Hematopoietic multipotent progenitor cell treated with erythropoietin and hydrocortisone succinate and interleukin-3 and kit ligand, for 17 days (in vitro differentiated cells): ENCODE data around the gene TMEM229B.

Source experiments
- DNase-seq: peaks from one replicate; pipeline ENCODE4 v3.0.0-alpha.2; 2015; ENCODE audit warnings: low spot score

Gene TMEM229B

GRCh38 chr14:67485501-67486095 lies 2.9 kb downstream of the TMEM229B start:
- DNase-seq, result no peak

- DNase-seq, result no peak
Measured at GRCh38 chr14:67483579-67484285, 4.8 kb downstream of the TMEM229B start.

- DNase-seq, result no peak
Measured at GRCh38 chr14:67482231-67483164, 6.0 kb downstream of the TMEM229B start.

- DNase-seq, result no peak
Measured at GRCh38 chr14:67480011-67480410, 8.5 kb downstream of the TMEM229B start.

- no peak for DNase-seq
Measured at GRCh38 chr14:67478800-67479084, 9.8 kb downstream of the TMEM229B start.

GRCh38 chr14:67477926-67478799 lies 10.4 kb downstream of the TMEM229B start:
- DNase-seq, result no peak

GRCh38 chr14:67474366-67474765 lies 14.2 kb downstream of the TMEM229B start:
- no peak for DNase-seq

GRCh38 chr14:67473290-67474082 lies 15.0 kb downstream of the TMEM229B start:
- no peak for DNase-seq

- DNase-seq, result no peak
Measured at GRCh38 chr14:67472726-67473125, 15.8 kb downstream of the TMEM229B start.

- no peak for DNase-seq
Measured at GRCh38 chr14:67469954-67470353, 18.6 kb downstream of the TMEM229B start.

- no peak for DNase-seq
Measured at GRCh38 chr14:67468378-67468730, 20.2 kb downstream of the TMEM229B start.

- no peak for DNase-seq
Measured at GRCh38 chr14:67467134-67467533, 21.4 kb downstream of the TMEM229B start.

GRCh38 chr14:67464879-67465278 lies 23.6 kb downstream of the TMEM229B start:
- DNase-seq, result no peak

- DNase-seq, result no peak
Measured at GRCh38 chr14:67464377-67464776, 24.1 kb downstream of the TMEM229B start.

- no peak for DNase-seq
Measured at GRCh38 chr14:67463900-67464299, 24.6 kb downstream of the TMEM229B start.

- DNase-seq, result no peak
Measured at GRCh38 chr14:67461996-67462395, 26.5 kb downstream of the TMEM229B start.

GRCh38 chr14:67461341-67461985 lies 27.1 kb downstream of the TMEM229B start:
- no peak for DNase-seq

GRCh38 chr14:67459336-67459735 lies 29.2 kb downstream of the TMEM229B start:
- no peak for DNase-seq

- DNase-seq, result no peak
Measured at GRCh38 chr14:67457782-67458181, 30.7 kb downstream of the TMEM229B start.

GRCh38 chr14:67456732-67457131 lies 31.8 kb downstream of the TMEM229B start:
- no peak for DNase-seq
